Subcutaneous adipose tissue (tissue), 4 donors: ENCODE measurements around the gene COL25A1. TPM values are rescaled to one million over a fixed set of nuclear protein-coding genes. Genes with fewer than 3 reads are reported as not detected.

Experiments used
- CTCF ChIP-seq: fragments of 450-650 bp; IDR thresholded peaks from one replicate; pipeline ENCODE4 v1.5.1; 2016; ENCODE audit warnings: low read depth, mild to moderate bottlenecking, control low read depth, antibody characterized with exemption, moderate library complexity
- total RNA-seq, 4 donors: library from RNA; depleted of rRNA; stranded (reverse); fragments of >200 nt; gene quantifications; one replicate each; pipeline ENCODE4 v1.1.0, GENCODE V29; 2016

The COL25A1 gene
- total RNA-seq, 4 donors from 2014 or later: 4.9 to 12.9 (median 10.1) TPM

GRCh38 chr4:109043286-109043685 is 259.2 kb downstream of the COL25A1 start:
- TF ChIP-seq CTCF: no peak

DNA sequence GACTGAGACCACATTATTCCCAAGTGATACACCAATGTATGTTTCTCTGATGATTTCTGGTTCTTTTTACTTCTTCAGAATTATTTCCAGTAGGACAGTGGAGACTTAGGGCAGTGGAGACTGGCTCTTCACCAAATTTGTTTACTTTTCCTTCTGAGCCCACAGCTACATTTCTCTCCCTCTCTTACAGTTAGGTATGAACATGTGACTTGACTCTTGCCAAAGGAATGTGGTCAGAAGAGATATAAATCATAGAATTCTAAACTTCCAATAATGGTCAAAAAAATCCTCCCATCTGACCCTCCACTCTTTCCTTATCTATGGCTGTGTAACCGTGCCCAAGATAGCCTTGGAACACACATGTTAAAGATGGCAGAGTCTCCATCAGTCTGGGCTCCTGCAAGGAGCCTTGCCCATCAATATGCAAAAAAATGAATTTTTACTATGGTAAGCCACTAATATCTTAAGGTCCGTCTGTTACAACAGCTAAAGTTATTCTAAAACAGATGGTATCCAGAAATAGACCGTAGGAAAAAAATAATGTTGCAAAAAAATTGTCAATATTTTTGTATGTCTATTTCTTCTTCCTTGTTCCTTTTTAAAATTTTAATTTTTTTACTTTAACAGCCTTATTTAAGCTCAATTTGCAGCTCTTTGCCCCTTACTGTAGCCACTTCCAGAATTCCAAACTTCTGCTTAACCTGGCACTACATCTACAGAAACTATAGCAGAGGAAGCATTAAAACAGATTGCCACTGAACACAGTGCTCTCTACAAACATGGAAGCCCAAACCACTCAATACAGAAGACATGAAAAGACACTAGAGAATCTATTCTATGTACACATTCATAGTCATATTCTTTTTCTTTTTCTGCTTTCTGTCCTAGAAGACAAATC is 260.7 kb downstream of the COL25A1 start:
- no peak for TF ChIP-seq CTCF

DNA sequence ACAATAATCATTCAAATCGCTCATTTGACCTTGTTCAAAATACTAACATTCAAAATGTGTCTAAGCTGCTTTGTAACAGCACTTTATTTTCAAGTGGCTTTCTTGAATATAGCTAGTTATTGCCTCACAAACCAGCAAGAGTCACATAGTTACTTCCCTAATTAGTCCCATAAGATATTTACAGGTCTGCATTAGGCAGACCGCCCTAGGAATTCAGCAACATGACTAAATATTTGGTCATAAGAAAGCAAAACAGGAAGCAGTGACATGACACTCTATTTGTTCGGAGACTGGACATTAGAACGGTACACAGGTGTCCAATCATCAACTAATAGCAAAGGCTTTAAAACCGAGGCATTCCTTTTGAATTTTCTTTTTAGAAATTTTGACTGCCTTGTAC is 262.0 kb downstream of the COL25A1 start:
- TF ChIP-seq CTCF: no peak

DNA sequence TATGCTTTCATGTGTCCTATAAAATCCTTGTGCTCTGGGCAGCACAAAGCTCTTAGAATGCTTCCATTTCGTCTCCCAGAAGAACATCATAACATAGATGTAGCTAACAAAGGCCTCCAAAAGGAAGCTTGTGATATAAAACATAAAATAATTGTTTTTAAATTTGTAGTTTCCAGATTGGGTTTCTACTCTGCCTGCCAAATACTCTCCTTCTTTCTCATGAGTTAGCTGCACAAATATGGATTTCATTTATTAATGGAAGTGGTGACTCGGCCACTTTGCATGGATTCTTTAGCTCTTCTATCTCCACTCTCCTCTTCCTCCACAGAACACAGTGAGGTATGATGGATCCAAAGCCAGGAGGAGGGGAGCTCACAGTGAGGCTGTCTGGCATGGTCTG is 265.4 kb downstream of the COL25A1 start:
- TF ChIP-seq CTCF: no peak

GRCh38 chr4:109033993-109034392 is 268.5 kb downstream of the COL25A1 start:
- no peak for TF ChIP-seq CTCF

DNA sequence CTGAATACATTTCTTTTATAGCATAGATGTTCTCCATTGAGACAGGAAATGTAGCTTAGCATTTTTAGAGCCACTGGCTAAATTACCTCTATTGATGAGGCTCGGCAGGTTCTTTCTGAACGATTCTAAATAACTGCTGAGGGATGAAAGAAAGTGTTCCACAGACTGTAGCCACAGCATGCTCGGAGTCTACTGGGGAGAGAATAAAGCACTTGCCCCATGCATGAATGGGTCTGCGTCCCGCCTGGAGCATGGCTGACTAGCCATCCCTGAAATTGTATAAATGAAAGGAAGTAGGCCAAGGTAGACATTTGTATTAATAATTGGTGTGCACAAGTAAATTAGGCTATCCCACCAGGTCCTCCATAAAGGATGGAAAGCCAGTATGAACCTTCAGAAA is 269.8 kb downstream of the COL25A1 start:
- TF ChIP-seq CTCF: no peak

DNA sequence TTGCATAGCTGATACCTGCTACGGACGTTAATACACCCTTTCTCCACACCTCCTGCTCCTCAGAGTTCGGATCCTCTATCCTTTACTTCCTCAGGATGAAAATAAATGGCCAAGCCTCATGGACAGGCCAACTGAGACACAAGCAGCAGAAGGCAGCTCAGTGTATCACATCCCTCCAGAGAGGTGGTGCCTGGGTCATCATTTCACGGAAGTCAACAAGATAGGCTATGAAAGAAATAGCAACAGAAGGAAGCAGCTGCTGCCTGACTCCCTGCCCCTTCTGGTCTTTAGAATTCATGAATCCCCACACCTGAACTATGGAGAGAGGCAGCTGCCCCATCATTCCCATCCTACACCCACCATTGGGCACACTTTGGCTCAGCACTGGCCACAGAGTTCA is 272.5 kb downstream of the COL25A1 start:
- TF ChIP-seq CTCF: no peak
